IMR-90 (cell line): ENCODE results near the gene PCDHGA8. TPM values are rescaled to one million over a fixed set of nuclear protein-coding genes. Genes with fewer than 3 reads are reported as not detected.

Experiments used
- ATAC-seq: fragments of 200-7000 bp; cut with Tn5 transposase; 2 replicates; pipeline ENCODE4 v1.9.1; 2020; ENCODE audit warnings: low read depth, mild to moderate bottlenecking, moderate library complexity
- BruUV-seq: library from RNA; stranded (reverse); fragments of 400-500 nt; replicated peaks from 2 replicates; lab custom pipeline; 2021; lab: Mats Ljungman, UMichigan
- CTCF ChIA-PET: fragments of 300-600 bp; formaldehyde crosslinking; extraction: SDS; loops from one replicate; lab custom pipeline; 2021; ENCODE audit warnings: antibody characterized with exemption; lab: Yijun Ruan, JAX
- POLR2A ChIA-PET: fragments of 300-600 bp; sonication (Branson Sonifier 250); formaldehyde crosslinking; loops from one replicate; lab custom pipeline; 2022; ENCODE audit warnings: antibody characterized with exemption; ENCODE audit not compliant: unreplicated experiment; lab: Charles Lee
- DNase-seq: peaks from one replicate; pipeline ENCODE4 v3.0.0; 2013
- H2AFZ ChIP-seq: replicated peaks from 2 replicates; pipeline ENCODE3; 2013; ENCODE audit warnings: low read length, mild to moderate bottlenecking; ENCODE audit not compliant: poor library complexity
- H2AK5ac ChIP-seq: 2 replicates; pipeline ENCODE4 v1.6.1; 2013; ENCODE audit warnings: low read depth, low read length, inconsistent platforms
- H2AK9ac ChIP-seq: replicated peaks from 2 replicates; pipeline ENCODE3; 2013; ENCODE audit warnings: mild to moderate bottlenecking, low read depth, low read length, moderate library complexity; ENCODE audit not compliant: poor library complexity
- H2BK120ac ChIP-seq: 2 replicates; pipeline ENCODE4 v1.6.1; 2013; ENCODE audit warnings: low read depth, low read length, inconsistent platforms
- H2BK15ac ChIP-seq: 3 replicates; pipeline ENCODE4 v1.6.1; 2013; ENCODE audit warnings: low read depth, low read length, inconsistent platforms
- H2BK20ac ChIP-seq: 2 replicates; pipeline ENCODE4 v1.6.1; 2013; ENCODE audit warnings: low read depth, mild to moderate bottlenecking, inconsistent platforms, low read length, moderate library complexity
- H2BK5ac ChIP-seq: 2 replicates; pipeline ENCODE4 v1.6.1; 2013; ENCODE audit warnings: mild to moderate bottlenecking, low read depth, low read length, inconsistent platforms; ENCODE audit not compliant: poor library complexity, severe bottlenecking
- H3K14ac ChIP-seq: replicated peaks from 2 replicates; pipeline ENCODE4 v1.6.1; 2013; ENCODE audit warnings: low read depth, low read length, inconsistent platforms
- H3K18ac ChIP-seq: 2 replicates; pipeline ENCODE4 v1.6.1; 2013; ENCODE audit warnings: low read depth, low read length, control low read depth
- H3K23ac ChIP-seq: 2 replicates; pipeline ENCODE4 v1.6.1; 2013; ENCODE audit warnings: low read depth, low read length, inconsistent platforms
- H3K27ac ChIP-seq: 2 replicates; pipeline ENCODE4 v1.5.1; 2013; ENCODE audit warnings: mild to moderate bottlenecking, control low read depth, low read length; ENCODE audit not compliant: insufficient read depth
- H3K27me3 ChIP-seq: 2 replicates; pipeline ENCODE4 v1.6.1; 2013; ENCODE audit warnings: low read length; ENCODE audit not compliant: control insufficient read depth, insufficient read depth
- H3K36me3 ChIP-seq: 2 replicates; pipeline ENCODE4 v1.6.1; 2013; ENCODE audit warnings: low read length, mixed read lengths; ENCODE audit not compliant: control insufficient read depth, insufficient read depth
- H3K4ac ChIP-seq: 2 replicates; pipeline ENCODE4 v1.6.1; 2013; ENCODE audit warnings: low read depth, low read length, inconsistent platforms
- H3K4me1 ChIP-seq: 2 replicates; pipeline ENCODE4 v1.6.1; 2013; ENCODE audit warnings: low read length, mixed read lengths; ENCODE audit not compliant: control insufficient read depth, insufficient read depth
- H3K4me2 ChIP-seq: 2 replicates; pipeline ENCODE4 v1.6.1; 2013; ENCODE audit warnings: low read depth, mild to moderate bottlenecking, control low read depth, low read length, moderate library complexity
- H3K4me3 ChIP-seq: 2 replicates; pipeline ENCODE4 v1.5.1; 2013; ENCODE audit warnings: low read depth, mild to moderate bottlenecking, control low read depth, low read length, moderate library complexity; ENCODE audit not compliant: insufficient read depth
- H3K56ac ChIP-seq: 2 replicates; pipeline ENCODE4 v1.6.1; 2013; ENCODE audit warnings: low read length, inconsistent platforms; ENCODE audit not compliant: insufficient read depth; ENCODE audit errors: extremely low read depth
- H3K79me1 ChIP-seq, 2 experiments: 2 replicates each; pipeline ENCODE4 v1.6.1; 2013; ENCODE audit warnings: low read length in 2 of 2, inconsistent platforms in 1 of 2, low read depth in 1 of 2
- H3K9ac ChIP-seq: 2 replicates; pipeline ENCODE4 v1.6.1; 2013; ENCODE audit warnings: low read depth, low read length, control low read depth
- H3K9me1 ChIP-seq: 2 replicates; pipeline ENCODE4 v1.6.1; 2013; ENCODE audit warnings: low read length, inconsistent platforms; ENCODE audit not compliant: insufficient read depth
- H3K9me3 ChIP-seq: 2 replicates; pipeline ENCODE4 v1.6.1; 2013; ENCODE audit warnings: low read length; ENCODE audit not compliant: control insufficient read depth, insufficient read depth
- H4K20me1 ChIP-seq: 2 replicates; pipeline ENCODE4 v1.6.1; 2013; ENCODE audit warnings: low read length, inconsistent platforms; ENCODE audit not compliant: insufficient read depth
- H4K5ac ChIP-seq: 2 replicates; pipeline ENCODE4 v1.6.1; 2013; ENCODE audit warnings: mild to moderate bottlenecking, low read depth, low read length, control low read depth
- H4K8ac ChIP-seq, 2 experiments: 2 replicates each; pipeline ENCODE4 v1.6.1; 2013; ENCODE audit warnings: low read depth in 2 of 2, low read length in 2 of 2, control low read depth in 1 of 2, inconsistent platforms in 1 of 2
- H4K91ac ChIP-seq: 2 replicates; pipeline ENCODE4 v1.6.1; 2013; ENCODE audit warnings: low read depth, low read length, inconsistent platforms; ENCODE audit not compliant: insufficient read depth
- BHLHE40 ChIP-seq: fragments of 150-350 bp; IDR thresholded peaks from 2 replicates; pipeline ENCODE4 v1.6.1; 2016; ENCODE audit warnings: mild to moderate bottlenecking, low read depth, low read length
- CEBPB ChIP-seq: IDR thresholded peaks from 2 replicates; pipeline ENCODE4 v1.6.1; 2012; ENCODE audit warnings: low read depth, low read length, improper control_type of control experiment
- CHD1 ChIP-seq: IDR thresholded peaks from 2 replicates; pipeline ENCODE4 v1.6.1; 2012; ENCODE audit warnings: low read depth, low read length, improper control_type of control experiment
- CTCF ChIP-seq: conservative IDR thresholded peaks from 2 replicates; pipeline ENCODE4 v1.5.1; 2012; ENCODE audit warnings: mild to moderate bottlenecking, low read depth, low read length, improper control_type of control experiment
- ELK1 ChIP-seq: fragments of 150-350 bp; IDR thresholded peaks from 2 replicates; pipeline ENCODE4 v1.6.1; 2016; ENCODE audit warnings: low read depth, mild to moderate bottlenecking, low read length, moderate library complexity, borderline replicate concordance
- FOS ChIP-seq: fragments of 150-350 bp; IDR thresholded peaks from 2 replicates; pipeline ENCODE4 v1.6.1; 2016; ENCODE audit warnings: low read depth, low read length
- MAFK ChIP-seq: IDR thresholded peaks from 2 replicates; pipeline ENCODE4 v1.6.1; 2012; ENCODE audit warnings: low read depth, low read length, improper control_type of control experiment
- MAZ ChIP-seq: IDR thresholded peaks from 2 replicates; pipeline ENCODE4 v1.6.1; 2012; ENCODE audit warnings: low read depth, mild to moderate bottlenecking, low read length, improper control_type of control experiment, moderate library complexity, borderline replicate concordance
- MXI1 ChIP-seq: IDR thresholded peaks from 2 replicates; pipeline ENCODE4 v1.6.1; 2012; ENCODE audit warnings: low read depth, mild to moderate bottlenecking, low read length, moderate library complexity, borderline replicate concordance
- NFE2L2 ChIP-seq: fragments of 150-350 bp; IDR thresholded peaks from 2 replicates; pipeline ENCODE4 v1.6.1; 2016; ENCODE audit warnings: low read depth, mild to moderate bottlenecking, low read length
- POLR2A ChIP-seq: IDR thresholded peaks from 2 replicates; pipeline ENCODE4 v1.6.1; 2012; ENCODE audit warnings: mild to moderate bottlenecking, low read depth, low read length
- RAD21 ChIP-seq: IDR thresholded peaks from 2 replicates; pipeline ENCODE4 v1.6.1; 2012; ENCODE audit warnings: low read length, improper control_type of control experiment
- RCOR1 ChIP-seq: IDR thresholded peaks from 2 replicates; pipeline ENCODE4 v1.6.1; 2012; ENCODE audit warnings: mild to moderate bottlenecking, low read length, improper control_type of control experiment; ENCODE audit not compliant: insufficient replicate concordance
- RFX5 ChIP-seq: IDR thresholded peaks from 2 replicates; pipeline ENCODE4 v1.8.0; 2012; ENCODE audit warnings: low read depth, mild to moderate bottlenecking, low read length, moderate library complexity
- SMC3 ChIP-seq: fragments of 150-350 bp; IDR thresholded peaks from 2 replicates; pipeline ENCODE4 v1.6.1; 2016; ENCODE audit warnings: low read depth, mild to moderate bottlenecking, antibody characterized with exemption, low read length, moderate library complexity
- USF2 ChIP-seq: fragments of 150-350 bp; IDR thresholded peaks from 2 replicates; pipeline ENCODE4 v1.6.1; 2017; ENCODE audit warnings: mild to moderate bottlenecking, antibody characterized with exemption, low read length, low read depth
- WGBS, 2 experiments: methylation state at CpG; one replicate each; pipeline versions ENCODE4 v1.1.5 to v1.1.7; 2013; ENCODE audit warnings: missing lambda C conversion rate in 2 of 2; ENCODE audit not compliant: insufficient read length in 1 of 2; ENCODE audit errors: extremely low coverage in 2 of 2; 5-methylcytosine and 5-hydroxymethylcytosine counted together
- dilution Hi-C: fragments of 300-500 bp; cut with HindIII; formaldehyde crosslinking; loops from one replicate; pipeline ENCODE4 v1.14.3; 2018; ENCODE audit warnings: low sequenced_read_pairs; ENCODE audit not compliant: unreplicated experiment
- in situ Hi-C: fragments of 300-500 bp; cut with MboI; formaldehyde crosslinking; loops from 3 replicates; pipeline ENCODE4 v1.14.3; 2019; ENCODE audit warnings: low sequenced_read_pairs, inconsistent platforms, mixed read lengths
- intact Hi-C: fragments of 100-400 bp; cut with micrococcal nuclease; formaldehyde crosslinking; loops from 2 replicates; pipeline ENCODE4 v1.10.0; 2022
- polyA plus RNA-seq, 3 experiments: library from polyadenylated mRNA; depleted of rRNA; stranded (reverse); fragments of >200 nt; gene quantifications; 2 replicates each; pipeline ENCODE4 v1.2.3, GENCODE V29; 2012; ENCODE audit warnings: low replicate concordance in 1 of 3
- total RNA-seq: library from RNA; depleted of rRNA; stranded (reverse); fragments of >200 nt; gene quantifications from 2 replicates; pipeline ENCODE4 v1.2.3, GENCODE V29; 2012

PCDHGA8 gene
- total and polyA plus RNA-seq, 2 of the 4 experiments (the other 2 are of a cell fraction) = 0.89 to 2.0 TPM

- peaks cover 10% of the 10 kb centered on the region; the same call in 1 of the 2 replicates for H3K9me3 ChIP-seq
- H3K36me3 ChIP-seq = peaks cover 11% of the 10 kb centered on the region
- CTCF ChIA-PET = no interaction called here
- dilution Hi-C loops = no loop called here
- H3K4me3 ChIP-seq = no peak overlapping the region
- H3K14ac ChIP-seq = no peak overlapping the region
- H3K79me1 ChIP-seq = peaks cover 28 to 33% of the 10 kb centered on the region in 2 experiments
- H4K20me1 ChIP-seq = no peaks in the 10 kb centered on the region
- H3K9me1 ChIP-seq = no peaks in the 10 kb centered on the region
- no peak overlapping the region for H3K4me2 ChIP-seq
- H2AK5ac ChIP-seq = no peak overlapping the region
- no peak overlapping the region for H2BK15ac ChIP-seq
- H3K56ac ChIP-seq = no peak overlapping the region
- no peak overlapping the region for H2BK20ac ChIP-seq
- WGBS, 2 experiments = 63% methylated on average over 25 of the region's 50 CpGs; no CpG with 5 or more reads in 1 of the 2 experiments
- H4K8ac ChIP-seq = no peak overlapping the region
- H3K18ac ChIP-seq = no peak overlapping the region
- H2AK9ac ChIP-seq = no peak overlapping the region
- H3K27ac ChIP-seq = no peak overlapping the region
- no TSS peak for BruUV-seq
- intact Hi-C loops = no loop called here
- DNase-seq (no peak), ATAC-seq (no peak)
- POLR2A ChIA-PET = no interaction called here
- no peak overlapping the region for H2AFZ ChIP-seq
- no peak overlapping the region for H3K9ac ChIP-seq
- H4K91ac ChIP-seq = no peak overlapping the region
- H4K5ac ChIP-seq = no peak overlapping the region
- H3K4me1 ChIP-seq = peaks cover 2% of the 10 kb centered on the region; the same call in 1 of the 2 replicates
- TF ChIP-seq NFE2L2 (no peak), POLR2A (no peak), USF2 (no peak), RAD21 (no peak), BHLHE40 (no peak), CHD1 (no peak), CTCF (no peak), RCOR1 (no peak), RFX5 (no peak), SMC3 (no peak), FOS (no peak), MAFK (no peak), CEBPB (no peak), MXI1 (no peak), MAZ (no peak), ELK1 (no peak)
- H3K4ac ChIP-seq = no peak overlapping the region
- H2BK120ac ChIP-seq = no peak overlapping the region
- no peaks in the 10 kb centered on the region for H3K27me3 ChIP-seq
- no peak overlapping the region for H3K23ac ChIP-seq
- no peak overlapping the region for H2BK5ac ChIP-seq
- in situ Hi-C loops = no loop called here
Measured at GRCh38 chr5:141441571-141442170, 49.2 kb downstream of the PCDHGA8 start.
